H1 (cell line): ENCODE results near the gene DEDD. TPM values are rescaled to one million over a fixed set of nuclear protein-coding genes. Genes with fewer than 3 reads are reported as not detected.

Experiments used
- CTCF ChIA-PET: fragments of 300-600 bp; sonication (Branson Sonifier 250); formaldehyde crosslinking; loops from one replicate; lab custom pipeline; 2021; ENCODE audit not compliant: partially characterized antibody; lab: Charles Lee
- POLR2A ChIA-PET: fragments of 300-600 bp; sonication (Branson Sonifier 250); formaldehyde crosslinking; loops from one replicate; lab custom pipeline; 2021; ENCODE audit warnings: inconsistent platforms; ENCODE audit not compliant: partially characterized antibody; lab: Charles Lee
- DNase-seq, 2 experiments: peaks; one replicate each; pipeline versions ENCODE4 v3.0.0 to v3.0.0-alpha.2; 2010 to 2022; ENCODE audit warnings: low spot score in 2 of 2, low read depth in 1 of 2, mixed read lengths in 1 of 2
- FAIRE-seq: peaks from 2 replicates; lab custom pipeline; 2011; peaks lifted over from hg19 to GRCh38; lab: Jason Lieb, UNC
- H2AFZ ChIP-seq: 2 replicates; pipeline ENCODE4 v1.8.1; 2012; ENCODE audit warnings: low read length, inconsistent platforms
- H2AK5ac ChIP-seq: 2 replicates; pipeline ENCODE4 v1.6.1; 2013; ENCODE audit warnings: low read depth, low read length
- H2BK120ac ChIP-seq: replicated peaks from 2 replicates; pipeline ENCODE3; 2013; ENCODE audit warnings: low read depth, low read length, inconsistent platforms
- H2BK12ac ChIP-seq: 2 replicates; pipeline ENCODE4 v1.6.1; 2013; ENCODE audit warnings: low read depth, low read length
- H2BK15ac ChIP-seq: 2 replicates; pipeline ENCODE4 v1.6.1; 2013; ENCODE audit warnings: low read length
- H2BK20ac ChIP-seq: 2 replicates; pipeline ENCODE4 v1.6.1; 2013; ENCODE audit warnings: low read length
- H2BK5ac ChIP-seq: 2 replicates; pipeline ENCODE4 v1.6.1; 2013; ENCODE audit warnings: low read depth, low read length
- H3K14ac ChIP-seq: 2 replicates; pipeline ENCODE4 v1.6.1; 2013; ENCODE audit warnings: inconsistent platforms; ENCODE audit not compliant: insufficient read length
- H3K18ac ChIP-seq: 2 replicates; pipeline ENCODE4 v1.6.1; 2013; ENCODE audit warnings: low read length; ENCODE audit errors: extremely low read depth
- H3K23ac ChIP-seq: 2 replicates; pipeline ENCODE4 v1.6.1; 2013; ENCODE audit warnings: inconsistent platforms; ENCODE audit not compliant: insufficient read length
- H3K23me2 ChIP-seq: 2 replicates; pipeline ENCODE4 v1.6.1; 2013; ENCODE audit warnings: low read depth, low read length
- H3K27ac ChIP-seq: 2 replicates; pipeline ENCODE4 v1.6.1; 2011; ENCODE audit warnings: low read depth, low read length, inconsistent platforms
- H3K27me3 ChIP-seq, 4 experiments: replicated peaks in 1 of 4; 1 replicate in 1 of 4; 2 replicates in 3 of 4; pipeline versions ENCODE4 v1.6.1 to v1.8.1; 2011 to 2013; ENCODE audit warnings: low read length in 3 of 4, mild to moderate bottlenecking in 3 of 4, inconsistent platforms in 2 of 4, mixed read lengths in 2 of 4, moderate library complexity in 1 of 4; ENCODE audit not compliant: control insufficient read depth in 3 of 4, insufficient read depth in 3 of 4; ENCODE audit errors: extremely low read depth in 1 of 4
- H3K36me3 ChIP-seq, 4 experiments: 2 replicates each; pipeline versions ENCODE4 v1.6.1 to v1.8.1; 2011 to 2013; ENCODE audit warnings: mild to moderate bottlenecking in 4 of 4, low read length in 3 of 4, moderate library complexity in 2 of 4, control low read depth in 1 of 4, inconsistent platforms in 1 of 4; ENCODE audit not compliant: insufficient read depth in 4 of 4, control insufficient read depth in 2 of 4
- H3K4ac ChIP-seq: replicated peaks from 2 replicates; pipeline ENCODE3; 2013; ENCODE audit warnings: low read length, low read depth, mixed read lengths, inconsistent platforms; ENCODE audit not compliant: insufficient read length
- H3K4me1 ChIP-seq, 4 experiments: replicated peaks in 1 of 4; 1 replicate in 1 of 4; 2 replicates in 3 of 4; pipeline versions ENCODE4 v1.6.1 to v1.8.1; 2011 to 2013; ENCODE audit warnings: low read length in 3 of 4, inconsistent platforms in 2 of 4, mixed read lengths in 1 of 4; ENCODE audit not compliant: insufficient read depth in 4 of 4, control insufficient read depth in 3 of 4
- H3K4me2 ChIP-seq, 2 experiments: 2 replicates each; pipeline versions ENCODE4 v1.6.1 to v1.8.1; 2011 to 2013; ENCODE audit warnings: low read depth in 2 of 2, low read length in 2 of 2, control low read depth in 1 of 2, inconsistent platforms in 1 of 2, mild to moderate bottlenecking in 1 of 2; ENCODE audit not compliant: insufficient read depth in 1 of 2
- H3K4me3 ChIP-seq, 4 experiments: fragments of 200-600, 300-600 bp in 1 of 4; sonication (generic), shearing (Covaris generic), sonication (Bioruptor Twin) in 1 of 4; 2 replicates each; pipeline versions ENCODE4 v1.5.1 to v1.8.1; 2011 to 2016; ENCODE audit warnings: low read length in 4 of 4, low read depth in 3 of 4, control low read depth in 2 of 4, inconsistent platforms in 2 of 4, mild to moderate bottlenecking in 2 of 4, mixed read lengths in 1 of 4, moderate library complexity in 1 of 4; ENCODE audit not compliant: insufficient read depth in 2 of 4; ENCODE audit errors: extremely low read depth in 1 of 4
- H3K56ac ChIP-seq: replicated peaks from 2 replicates; pipeline ENCODE3; 2013; ENCODE audit warnings: low read depth, mild to moderate bottlenecking, mixed read lengths, low read length, inconsistent platforms; ENCODE audit not compliant: insufficient read length
- H3K79me1 ChIP-seq: 2 replicates; pipeline ENCODE4 v1.6.1; 2013; ENCODE audit warnings: low read depth, low read length, control low read depth
- H3K79me2 ChIP-seq, 2 experiments: 2 replicates each; pipeline versions ENCODE4 v1.6.1 to v1.8.1; 2012 to 2013; ENCODE audit warnings: low read length in 2 of 2, mild to moderate bottlenecking in 2 of 2, inconsistent platforms in 1 of 2; ENCODE audit not compliant: insufficient read depth in 2 of 2, control insufficient read depth in 1 of 2
- H3K9ac ChIP-seq, 4 experiments: replicated peaks in 1 of 4; 1 replicate in 1 of 4; 2 replicates in 3 of 4; pipeline versions ENCODE4 v1.6.1 to v1.8.1; 2011 to 2013; ENCODE audit warnings: low read depth in 3 of 4, low read length in 3 of 4, control low read depth in 2 of 4, mild to moderate bottlenecking in 2 of 4, moderate library complexity in 2 of 4, inconsistent platforms in 1 of 4; ENCODE audit errors: extremely low read depth in 1 of 4
- H3K9me3 ChIP-seq, 2 experiments: 2 replicates each; pipeline versions ENCODE4 v1.6.1 to v1.8.1; 2012 to 2013; ENCODE audit warnings: mild to moderate bottlenecking in 2 of 2, moderate library complexity in 2 of 2, control low read depth in 1 of 2, inconsistent platforms in 1 of 2, low read depth in 1 of 2, low read length in 1 of 2, mixed read lengths in 1 of 2; ENCODE audit not compliant: insufficient read depth in 2 of 2
- H4K20me1 ChIP-seq, 2 experiments: replicated peaks in 1 of 2; 2 replicates each; pipeline versions ENCODE3 to v1.8.1; 2011 to 2013; ENCODE audit warnings: inconsistent platforms in 2 of 2, low read length in 2 of 2, mild to moderate bottlenecking in 1 of 2; ENCODE audit not compliant: insufficient read depth in 2 of 2, control insufficient read depth in 1 of 2
- H4K5ac ChIP-seq: 2 replicates; pipeline ENCODE4 v1.6.1; 2013; ENCODE audit warnings: low read length, low read depth, mixed read lengths, inconsistent platforms; ENCODE audit not compliant: insufficient read length
- H4K8ac ChIP-seq: 2 replicates; pipeline ENCODE4 v1.8.0; 2013; ENCODE audit warnings: mild to moderate bottlenecking, moderate library complexity, low read length, inconsistent platforms; ENCODE audit not compliant: insufficient read depth; ENCODE audit errors: extremely low read depth
- H4K91ac ChIP-seq: replicated peaks from 2 replicates; pipeline ENCODE3; 2013; ENCODE audit warnings: low read length, mixed read lengths, inconsistent platforms; ENCODE audit not compliant: insufficient read length
- ATF3 ChIP-seq: IDR thresholded peaks from 2 replicates; pipeline ENCODE4 v1.6.1; 2011; ENCODE audit warnings: low read depth, mild to moderate bottlenecking, low read length; ENCODE audit not compliant: insufficient read depth
- BRCA1 ChIP-seq: IDR thresholded peaks from 2 replicates; pipeline ENCODE4 v1.6.1; 2012; ENCODE audit warnings: low read depth, low read length, improper control_type of control experiment
- GTF2F1 ChIP-seq: IDR thresholded peaks from 2 replicates; pipeline ENCODE4 v1.6.1; 2012; ENCODE audit warnings: low read depth, low read length, improper control_type of control experiment, borderline replicate concordance
- HDAC2 ChIP-seq, 2 experiments: fragments of 300-600 bp in 1 of 2; sonication (generic) in 1 of 2; IDR thresholded peaks; 2 replicates each; pipeline ENCODE4 v1.6.1; 2011 to 2012; ENCODE audit warnings: low read depth in 2 of 2, low read length in 2 of 2, mild to moderate bottlenecking in 2 of 2, moderate library complexity in 2 of 2, borderline replicate concordance in 1 of 2, inconsistent platforms in 1 of 2
- HDAC6 ChIP-seq: IDR thresholded peaks from one replicate; pipeline ENCODE4 v1.7.1; 2012; ENCODE audit warnings: low read depth, mild to moderate bottlenecking, inconsistent platforms, low read length, moderate library complexity
- JUN ChIP-seq: IDR thresholded peaks from 2 replicates; pipeline ENCODE4 v1.6.1; 2011; ENCODE audit warnings: low read depth, mild to moderate bottlenecking, improper control_type of control experiment, low read length
- KDM4A ChIP-seq: IDR thresholded peaks from one replicate; pipeline ENCODE4 v1.7.1; 2012; ENCODE audit warnings: low read depth, mild to moderate bottlenecking, moderate library complexity, low read length, inconsistent platforms; ENCODE audit not compliant: severe bottlenecking
- RXRA ChIP-seq: IDR thresholded peaks from 2 replicates; pipeline ENCODE4 v1.6.1; 2011; ENCODE audit warnings: low read depth, mild to moderate bottlenecking, low read length, moderate library complexity; ENCODE audit not compliant: insufficient read depth
- SP1 ChIP-seq: IDR thresholded peaks from 2 replicates; pipeline ENCODE4 v1.6.1; 2011; ENCODE audit warnings: low read depth, low read length
- TAF7 ChIP-seq: optimal IDR thresholded peaks from 2 replicates; pipeline ENCODE3; 2011; ENCODE audit warnings: low read depth, mild to moderate bottlenecking, inconsistent platforms, low read length, moderate library complexity, borderline replicate concordance
- TBP ChIP-seq: IDR thresholded peaks from 2 replicates; pipeline ENCODE4 v1.6.1; 2011; ENCODE audit warnings: low read depth, low read length, improper control_type of control experiment
- TEAD4 ChIP-seq: IDR thresholded peaks from 2 replicates; pipeline ENCODE4 v1.6.1; 2012; ENCODE audit warnings: low read depth, low read length, inconsistent platforms, mixed read lengths
- USF2 ChIP-seq: IDR thresholded peaks from 2 replicates; pipeline ENCODE4 v1.6.1; 2011; ENCODE audit warnings: low read length, improper control_type of control experiment
- WGBS, 2 experiments: shearing (Covaris generic) in 1 of 2; methylation state at CpG; one replicate each; pipeline versions ENCODE4 v1.1.6 to v1.1.7; 2013 to 2015; ENCODE audit warnings: low lambda C conversion rate in 2 of 2, mixed read lengths in 2 of 2, inconsistent platforms in 1 of 2, low coverage in 1 of 2, missing lambda C conversion rate in 1 of 2; ENCODE audit not compliant: insufficient replicate concordance in 2 of 2, insufficient coverage in 1 of 2, insufficient read length in 1 of 2; ENCODE audit errors: extremely low coverage in 1 of 2, missing lambda C conversion rate in 1 of 2; 5-methylcytosine and 5-hydroxymethylcytosine counted together
- polyA plus RNA-seq, 7 experiments: library from polyadenylated mRNA; depleted of rRNA in 3 of 7; stranded (reverse) in 5 of 7; unstranded in 2 of 7; fragments of >200 nt in 5 of 7; fragments of 200-250 nt in 2 of 7; gene quantifications; 1 replicate in 5 of 7; 2 replicates in 1 of 7; 4 replicates in 1 of 7; pipeline versions ENCODE4 v1.2.1 to v1.2.3, GENCODE V29; 2011 to 2013; ENCODE audit warnings: missing spikeins in 2 of 7, mixed read lengths in 2 of 7
- total RNA-seq: library from RNA; stranded (reverse); fragmentation: NEBNext Ultra II Directional; extraction: Animal tissue kit (Norgen Biotek cat#: 25700); gene quantifications from 2 replicates; pipeline ENCODE4 v1.2.1, GENCODE V29; 2021

DEDD gene
- total and polyA plus RNA-seq, 2 of the 8 experiments (the other 6 are each of a cell fraction or from before 2014, with no cell fraction given) = 42.6 to 55.9 TPM

GRCh38 chr1:161091093-161091492 is 41.4 kb downstream of the DEDD start:
- Histone ChIP-seq H3K14ac (no peak overlapping the region), H2AK5ac (no peak overlapping the region), H2BK15ac (no peak overlapping the region), H4K91ac (no peak overlapping the region), H3K79me2 (no peaks in the 10 kb centered on the region), H3K27ac (no peak overlapping the region), H3K4ac (no peak overlapping the region), H3K9ac (no peak overlapping the region), H3K4me2 (no peak overlapping the region), H4K8ac (no peak overlapping the region), H3K9me3 (no peaks in the 10 kb centered on the region), H3K18ac (no peak overlapping the region), H2AFZ (no peak overlapping the region), H4K5ac (no peak overlapping the region), H3K4me1 (peaks cover 0 to 6% (median 0%) of the 10 kb centered on the region in 4 experiments; a peak in 2 of 7 replicates), H3K23ac (no peak overlapping the region), H2BK12ac (no peak overlapping the region), H3K56ac (no peak overlapping the region), H3K36me3 (no peaks in the 10 kb centered on the region), H4K20me1 (no peaks in the 10 kb centered on the region), H2BK120ac (no peak overlapping the region), H2BK20ac (no peak overlapping the region), H3K4me3 (no peak overlapping the region), H3K27me3 (no peaks in the 10 kb centered on the region), H2BK5ac (no peak overlapping the region), H3K79me1 (no peaks in the 10 kb centered on the region), H3K23me2 (peaks cover 2% of the 10 kb centered on the region; the same call in 1 of the 2 replicates)
- ChIA-PET POLR2A (no interaction called here), CTCF (interaction anchor here (1.0 kb wide), 1 partner anchor 20 kb away, joined by 5 read pairs; no protein-coding TSS in a partner anchor)
- DNase-seq (no peak), FAIRE-seq (no peak)
- 94% methylated on average over 5 of the region's 5 CpGs; no CpG with 5 or more reads in 1 of the 2 experiments for WGBS, 2 experiments
- TF ChIP-seq TEAD4 (no peak), ATF3 (no peak), JUN (no peak), SP1 (no peak), HDAC6 (no peak), GTF2F1 (no peak), TAF7 (no peak), HDAC2 (IDR thresholded peaks at IDR 0.05; ENCODE audit: borderline replicate concordance in 1 of 2, low read depth in 2 of 2, low read length in 2 of 2) (no peak), KDM4A (no peak), RXRA (no peak), TBP (no peak), BRCA1 (no peak), USF2 (no peak)
